ENCODE data around the gene TFG.

TFG gene

DNA sequence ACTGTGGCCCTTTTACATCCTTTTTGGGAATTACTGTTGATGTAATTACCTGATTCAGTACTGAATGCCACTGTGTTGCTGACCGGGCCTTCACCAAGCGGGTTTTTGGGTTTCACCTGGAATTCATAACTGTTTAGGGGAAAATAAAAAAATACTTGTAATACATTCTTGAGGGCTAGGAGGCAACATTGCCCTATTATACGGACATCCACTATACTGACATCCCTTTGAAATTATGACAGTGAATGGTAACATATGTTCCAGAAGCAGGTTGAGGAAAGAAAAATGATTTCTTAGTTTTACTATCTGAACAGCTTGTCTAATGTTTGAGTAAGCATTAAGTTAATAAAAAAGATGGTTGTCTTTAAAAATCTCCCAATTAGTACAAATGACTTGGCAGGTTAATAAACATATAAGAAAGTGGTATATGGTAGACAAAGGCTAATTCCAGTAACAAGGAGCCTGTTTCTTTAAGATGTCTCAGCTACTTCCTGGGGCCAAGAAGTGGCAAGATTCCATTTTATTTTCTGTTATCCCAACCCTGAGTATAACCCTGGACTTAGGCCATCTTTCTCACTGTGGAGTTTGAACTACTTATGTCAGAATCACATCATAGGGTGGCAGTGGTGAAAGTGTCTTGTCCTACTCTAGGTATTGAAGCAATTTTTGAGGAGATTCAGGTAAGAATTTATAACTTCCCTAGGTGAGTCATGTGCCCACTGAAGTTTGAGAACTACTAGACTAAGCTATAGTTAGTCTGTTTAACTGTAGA is 45.5 kb downstream of the TFG start:
- no peak for DNase-seq (ENCODE audit: low read depth, low spot score)

DNA sequence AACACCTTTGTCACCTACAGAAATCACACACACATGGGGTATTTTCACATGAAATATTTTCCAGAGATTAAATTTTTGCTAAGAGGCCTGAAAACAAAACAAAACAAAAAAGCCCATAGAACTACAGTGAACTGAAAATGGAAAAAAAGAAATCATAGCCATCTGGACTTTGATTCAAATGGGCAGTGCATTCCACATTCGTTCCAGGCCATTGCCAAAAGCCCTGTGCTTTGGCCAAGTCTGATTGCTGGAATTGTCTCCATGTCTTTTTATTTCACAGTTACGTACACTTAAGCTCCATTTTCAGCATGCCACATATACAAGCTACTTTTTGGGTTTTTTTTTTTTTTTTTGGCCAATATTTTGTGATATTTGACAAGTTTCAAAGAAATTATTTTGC is 47.1 kb downstream of the TFG start:
- no peak for DNase-seq (ENCODE audit: low read depth, low spot score)

DNA sequence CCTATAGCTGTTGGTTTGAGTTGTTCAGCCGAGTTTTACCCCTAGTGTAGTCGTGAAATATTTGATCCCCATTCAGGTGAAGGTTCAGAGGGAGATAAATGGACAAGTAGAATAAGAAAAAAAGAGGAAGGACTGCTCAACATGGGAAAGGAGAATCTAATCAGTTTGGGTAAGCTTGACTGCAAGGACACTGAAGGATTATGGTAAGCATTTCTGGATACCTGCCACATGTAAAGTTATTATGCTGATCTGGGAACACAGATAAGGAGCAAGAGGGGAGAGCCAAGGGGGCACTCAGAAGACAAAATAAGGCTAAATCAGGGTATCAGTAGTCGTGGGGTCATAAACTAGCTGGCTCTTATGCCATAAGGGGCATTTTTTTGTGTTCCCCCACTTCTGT is 49.9 kb downstream of the TFG start:
- DNase-seq (ENCODE audit: low read depth, low spot score) = no peak

DNA sequence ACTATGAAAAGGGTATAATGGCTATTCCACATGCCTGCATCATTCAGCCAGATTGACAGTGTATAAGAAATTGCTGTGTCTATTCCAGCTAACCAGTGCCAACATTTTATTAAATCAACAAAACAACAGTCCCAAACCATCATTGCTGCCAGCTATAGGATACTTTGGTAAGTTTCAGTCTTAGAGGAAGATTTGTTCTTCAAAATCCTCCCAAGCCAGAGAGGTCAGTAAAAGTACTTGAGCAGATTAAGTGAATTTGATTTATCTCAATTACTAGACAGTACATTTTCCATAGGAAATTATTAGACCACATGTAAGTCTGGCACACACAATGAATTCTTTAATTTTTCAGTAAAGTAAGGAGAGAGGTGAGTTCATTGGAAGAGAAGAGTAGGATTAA is 50.7 kb downstream of the TFG start:
- no peak for DNase-seq (ENCODE audit: low read depth, low spot score)

DNA sequence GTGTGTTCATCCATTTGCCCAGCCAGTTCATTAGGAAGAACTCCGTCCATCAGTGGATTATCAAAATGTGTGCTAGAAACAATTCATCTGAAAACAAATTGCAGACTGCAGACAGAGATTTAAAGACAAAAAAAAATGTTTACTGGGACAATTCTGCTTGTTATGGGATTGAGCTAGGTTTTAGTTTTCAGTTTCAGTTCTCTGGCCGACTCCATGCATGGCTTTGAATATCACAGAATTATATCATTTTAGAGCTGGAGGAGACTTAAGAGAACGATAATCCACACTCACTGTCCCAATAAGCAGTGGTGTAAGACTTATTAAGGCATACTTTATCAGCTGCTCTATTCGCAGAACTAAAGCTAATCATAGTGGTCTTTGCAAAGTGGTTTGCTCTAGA is 51.1 kb downstream of the TFG start:
- no peak for DNase-seq (ENCODE audit: low read depth, low spot score)

DNA sequence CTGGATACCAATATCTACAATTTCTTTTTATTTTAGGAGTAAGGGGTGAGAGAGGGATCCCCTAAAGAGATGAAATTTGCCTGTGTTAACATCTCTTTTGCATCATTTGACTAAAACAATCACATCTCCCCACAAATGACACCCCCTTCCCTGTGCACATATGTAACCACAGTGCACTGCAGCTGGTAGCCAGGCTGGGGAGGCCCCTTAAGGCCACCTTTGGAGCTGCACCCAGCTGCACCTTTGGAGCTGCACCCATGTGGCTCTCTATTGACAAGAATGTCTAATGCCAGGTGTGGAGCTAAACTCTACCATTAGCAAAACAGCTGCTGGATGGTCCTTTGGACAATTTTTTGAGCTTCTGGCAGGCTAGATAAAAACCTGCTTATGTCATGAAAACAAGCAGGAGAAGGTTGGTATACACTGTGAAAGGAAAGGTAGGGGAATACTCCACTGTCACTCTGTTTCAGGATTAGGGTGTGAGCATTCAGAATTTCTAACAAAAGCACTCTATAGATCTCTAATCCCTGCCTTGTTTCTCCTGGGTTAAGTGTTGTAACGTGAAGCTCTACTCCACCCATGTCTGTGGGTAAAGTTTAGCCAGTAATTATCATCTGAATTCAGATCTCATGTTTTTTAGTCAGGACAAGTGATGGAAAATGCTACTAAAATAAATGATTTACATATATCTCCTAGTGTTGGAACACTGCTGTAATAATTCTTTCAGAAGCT is 52.1 kb downstream of the TFG start:
- DNase-seq (ENCODE audit: low read depth, low spot score) = no peak

DNA sequence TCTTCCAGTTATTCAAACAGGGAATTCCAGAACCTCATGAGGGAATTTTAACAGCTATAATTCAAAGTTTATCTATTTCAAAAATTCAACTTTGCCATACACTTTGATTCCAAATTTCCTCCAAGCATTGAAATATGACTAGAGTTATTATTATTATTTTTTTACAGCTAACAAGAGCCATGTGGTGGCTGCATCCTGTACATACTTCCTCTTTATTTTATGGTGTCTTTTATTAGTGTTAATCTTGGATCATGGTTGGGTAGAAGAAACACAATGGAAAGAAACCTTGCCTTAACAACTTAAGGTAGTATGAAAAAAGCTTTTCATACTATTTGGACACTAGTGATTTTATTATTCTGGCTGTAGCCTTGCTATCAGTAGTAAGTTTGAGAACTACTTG is 52.7 kb downstream of the TFG start:
- DNase-seq (ENCODE audit: low read depth, low spot score) = no peak

DNA sequence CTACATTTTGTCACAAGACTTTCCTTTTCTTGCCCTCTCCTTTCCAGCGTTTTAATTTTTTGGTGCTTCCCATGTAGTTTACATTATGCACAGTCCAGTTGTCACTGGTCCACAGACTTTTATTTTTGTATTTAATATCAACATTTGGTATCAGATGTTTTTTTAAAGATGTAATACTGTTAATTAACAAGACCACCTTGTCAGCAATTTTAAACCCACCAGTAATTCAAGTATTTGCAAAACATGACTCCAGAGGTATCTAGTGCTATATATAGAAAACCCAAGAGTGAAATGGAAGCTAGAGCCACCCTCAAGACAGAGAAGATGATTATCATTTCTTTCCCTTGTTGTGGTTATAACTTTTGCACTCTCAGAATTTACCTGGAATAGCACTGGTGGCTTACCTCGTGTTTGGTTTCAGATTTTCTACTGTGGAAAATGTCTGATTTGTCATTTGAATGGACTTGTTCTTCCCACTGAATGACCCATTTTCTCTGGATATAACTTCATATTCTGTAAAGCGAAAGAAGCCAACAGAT is 56.2 kb downstream of the TFG start:
- DNase-seq (ENCODE audit: low read depth, low spot score) = no peak

DNA sequence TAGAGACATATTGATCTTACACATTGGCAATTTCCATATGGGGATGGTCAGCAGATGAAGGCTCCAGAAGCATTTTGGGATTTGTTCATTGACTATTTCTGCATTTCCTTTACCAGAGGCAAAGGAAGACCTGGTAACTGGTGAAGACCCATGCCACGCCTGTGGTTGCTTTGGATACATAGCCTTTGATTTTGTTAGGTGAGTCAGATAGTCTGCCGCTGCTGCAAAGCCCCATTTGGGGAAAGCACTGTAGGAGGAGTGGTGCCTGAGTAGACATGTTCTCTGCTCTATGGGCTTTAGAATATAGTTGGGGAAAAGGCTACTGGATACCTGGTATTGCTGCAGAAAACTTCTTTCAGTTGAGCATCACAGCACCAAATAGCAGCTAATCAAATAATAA is 56.8 kb downstream of the TFG start:
- DNase-seq (ENCODE audit: low read depth, low spot score) = no peak

DNA sequence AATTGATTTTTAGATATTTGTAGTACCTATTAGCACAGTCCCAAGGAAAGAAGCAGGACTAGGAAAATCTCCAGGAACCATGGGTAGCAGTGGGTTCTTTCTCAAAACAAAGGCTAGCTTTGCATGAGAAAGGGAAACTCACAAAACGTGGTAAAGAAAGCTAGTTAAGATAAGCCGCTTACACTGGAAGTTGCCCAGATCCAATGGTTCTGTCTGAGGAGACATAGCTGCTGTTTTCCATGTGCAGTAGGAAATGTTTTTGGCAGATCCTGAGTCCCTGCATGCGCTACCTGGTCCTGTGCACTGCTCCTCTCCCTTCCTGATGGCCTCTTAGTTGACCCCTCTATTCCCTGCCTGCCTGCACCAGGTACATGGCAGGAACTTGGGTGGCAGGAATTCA is 60.4 kb downstream of the TFG start:
- no peak for DNase-seq (ENCODE audit: low read depth, low spot score)

DNA sequence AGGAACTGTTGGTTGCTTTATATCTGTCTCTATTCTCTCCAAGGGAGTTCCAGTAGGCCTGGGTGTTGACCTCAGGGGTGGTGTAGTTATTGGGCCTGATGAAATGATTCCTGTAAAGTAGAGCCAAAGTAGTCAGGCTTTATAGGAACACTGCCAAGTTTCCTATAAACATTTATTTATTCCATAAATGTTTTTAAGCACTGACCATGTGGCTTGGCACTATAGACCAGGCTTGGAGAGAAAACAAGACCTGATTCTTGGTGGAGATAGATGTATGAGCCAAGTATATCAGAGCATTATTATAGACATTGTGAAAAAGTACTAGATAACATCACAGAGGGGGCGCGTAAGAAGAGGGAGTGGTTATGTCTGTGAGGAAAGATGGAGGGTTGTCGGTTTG is 65.9 kb downstream of the TFG start:
- no peak for DNase-seq (ENCODE audit: low read depth, low spot score)

DNA sequence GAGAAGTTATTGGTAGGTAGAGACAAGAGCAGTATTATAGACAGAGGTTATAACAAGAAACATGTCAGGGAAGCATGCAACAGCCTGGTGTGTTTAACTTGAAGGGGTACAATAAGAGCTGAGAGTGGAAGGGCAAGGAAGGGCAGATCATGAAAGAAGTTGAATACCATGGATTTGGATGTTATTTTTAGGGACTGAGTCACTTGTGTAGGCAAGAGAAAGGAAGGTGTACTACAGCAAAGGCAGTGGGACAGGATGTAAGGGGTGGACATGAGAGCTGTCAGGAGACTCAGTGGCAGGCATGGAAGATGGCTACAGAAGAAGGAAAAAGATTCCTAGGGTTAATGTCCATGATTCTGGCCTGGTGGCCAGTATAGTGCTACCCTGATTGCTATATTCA is 66.4 kb downstream of the TFG start:
- DNase-seq (ENCODE audit: low read depth, low spot score) = no peak

DNA sequence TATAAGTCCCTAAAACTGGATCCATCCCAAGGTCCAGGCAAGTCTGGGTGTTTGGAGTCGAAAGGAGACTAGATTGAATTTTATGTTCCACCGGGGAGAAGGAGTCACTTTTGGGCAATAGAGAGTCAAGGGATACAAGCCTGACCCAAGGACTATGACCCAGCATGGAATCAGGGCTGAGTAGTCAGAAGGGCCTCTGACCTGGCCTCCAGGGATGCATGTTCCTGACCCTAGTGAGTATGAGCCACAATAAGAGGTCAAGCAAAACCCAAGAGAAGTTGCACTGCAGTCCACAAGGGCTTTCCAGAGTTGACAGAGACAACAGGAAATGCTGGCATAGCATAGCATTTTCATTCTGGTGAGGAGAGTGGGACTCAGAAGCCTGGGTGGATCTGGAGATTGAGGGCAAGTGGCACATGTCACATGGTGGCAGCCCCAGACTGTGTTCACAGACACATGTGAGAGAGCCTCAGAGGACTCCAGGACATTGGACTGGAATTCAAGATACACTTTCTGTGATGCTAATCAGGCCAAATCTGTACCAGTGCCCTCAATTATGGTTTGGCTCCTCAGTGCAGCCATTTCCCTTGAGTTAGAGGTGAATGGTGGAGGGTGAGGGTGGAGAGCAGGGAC is 66.9 kb downstream of the TFG start:
- DNase-seq (ENCODE audit: low read depth, low spot score) = no peak

DNA sequence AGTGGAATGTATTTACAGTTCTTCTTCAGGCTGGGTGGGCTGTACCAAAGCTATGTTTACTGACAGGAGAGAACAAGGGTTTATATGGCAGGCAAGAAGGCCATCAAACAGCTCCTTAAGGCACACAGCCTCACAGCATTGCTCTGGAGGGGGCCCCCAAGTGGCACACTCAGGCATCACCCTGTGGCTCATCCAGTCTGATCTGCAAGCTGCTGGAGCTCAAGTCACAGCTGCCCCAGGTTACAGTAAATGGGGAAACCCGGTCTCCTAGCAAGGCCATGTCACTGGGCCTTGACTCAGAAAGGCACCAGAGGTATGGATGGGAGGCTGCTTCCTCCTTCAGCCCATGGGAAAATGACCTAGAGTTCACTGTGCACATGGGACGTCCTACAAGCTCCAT is 67.5 kb downstream of the TFG start:
- DNase-seq (ENCODE audit: low read depth, low spot score) = no peak

DNA sequence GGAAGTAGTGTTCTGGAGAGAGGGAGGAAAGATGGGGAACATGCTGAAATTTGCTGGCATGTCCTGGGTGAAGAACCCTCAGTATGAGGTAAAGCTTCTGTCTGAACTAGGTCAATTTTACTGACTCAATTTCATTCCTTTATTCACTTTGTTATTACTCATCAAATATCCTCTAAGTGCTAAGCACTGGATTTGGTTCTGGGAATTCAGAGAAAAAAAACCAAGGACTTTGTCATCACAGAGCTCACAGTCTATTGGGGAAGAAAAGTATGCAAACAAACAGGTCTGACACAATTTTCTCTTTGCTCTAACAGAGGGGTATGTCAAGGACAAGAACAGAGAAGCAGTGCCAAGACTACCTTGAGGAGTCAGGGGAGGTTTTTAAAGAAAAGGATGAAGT is 68.0 kb downstream of the TFG start:
- DNase-seq (ENCODE audit: low read depth, low spot score) = no peak

DNA sequence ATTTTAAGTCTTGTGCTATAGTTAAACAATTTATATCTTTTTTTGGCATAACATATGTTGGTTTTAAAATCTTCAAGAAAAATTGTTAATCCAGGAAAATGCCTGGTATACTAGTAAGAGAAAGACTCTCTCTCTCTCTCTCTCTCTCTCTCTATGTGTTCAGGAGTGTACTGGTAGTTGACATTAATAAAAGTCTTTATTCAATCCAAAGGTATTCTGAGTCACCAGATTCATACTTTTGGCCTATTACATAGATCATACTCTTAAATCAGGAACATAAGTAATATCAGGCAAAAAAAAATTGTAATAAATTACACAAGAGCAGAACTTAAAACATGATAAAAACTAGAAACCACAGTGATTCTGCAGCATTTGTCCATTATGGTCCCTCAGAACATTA is 70.2 kb downstream of the TFG start:
- no peak for DNase-seq (ENCODE audit: low read depth, low spot score)

DNA sequence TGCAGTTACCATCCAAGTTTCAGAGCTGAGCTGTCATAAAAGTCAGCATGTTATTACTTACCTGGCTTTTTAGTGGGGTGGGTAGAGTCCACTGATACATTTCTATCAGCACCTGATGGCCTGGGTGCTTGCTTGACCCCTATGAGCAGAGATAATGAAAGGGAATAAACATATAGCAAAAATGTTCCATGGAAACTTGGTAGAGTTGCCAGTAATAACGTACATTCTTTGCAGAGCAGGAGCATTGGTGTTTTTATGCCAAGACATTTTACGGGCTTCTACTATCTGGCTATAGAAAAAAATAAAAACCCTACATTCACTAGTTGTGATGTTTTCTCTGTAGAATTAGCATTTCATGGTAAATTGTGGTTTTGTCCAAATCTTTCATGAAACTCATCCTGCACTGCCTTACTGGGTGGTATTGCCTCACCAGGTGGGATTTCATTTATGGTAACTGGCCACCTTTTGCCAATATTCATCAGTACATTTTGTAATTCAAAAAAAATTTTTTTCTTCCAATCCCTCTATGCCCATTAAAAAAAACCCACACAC is 70.9 kb downstream of the TFG start:
- DNase-seq (ENCODE audit: low read depth, low spot score) = no peak

DNA sequence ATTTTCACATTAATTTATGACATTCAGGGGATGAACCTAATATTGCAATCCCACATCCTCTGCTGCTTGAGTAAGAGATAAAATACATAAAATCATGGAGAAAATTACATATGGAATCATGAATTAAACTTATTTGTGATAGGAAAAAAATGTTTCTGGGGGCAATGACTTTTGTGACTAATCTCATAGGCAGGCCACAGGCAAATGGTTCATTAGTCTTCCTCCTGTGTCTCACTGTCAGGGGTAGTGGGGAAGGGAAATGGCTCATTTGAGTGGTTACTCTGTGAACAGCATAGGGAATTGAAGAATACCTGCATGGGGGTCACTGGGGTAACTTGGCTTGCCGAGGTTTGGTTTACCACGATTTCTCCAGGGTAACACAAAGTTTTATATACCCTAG is 72.0 kb downstream of the TFG start:
- DNase-seq (ENCODE audit: low read depth, low spot score) = no peak

DNA sequence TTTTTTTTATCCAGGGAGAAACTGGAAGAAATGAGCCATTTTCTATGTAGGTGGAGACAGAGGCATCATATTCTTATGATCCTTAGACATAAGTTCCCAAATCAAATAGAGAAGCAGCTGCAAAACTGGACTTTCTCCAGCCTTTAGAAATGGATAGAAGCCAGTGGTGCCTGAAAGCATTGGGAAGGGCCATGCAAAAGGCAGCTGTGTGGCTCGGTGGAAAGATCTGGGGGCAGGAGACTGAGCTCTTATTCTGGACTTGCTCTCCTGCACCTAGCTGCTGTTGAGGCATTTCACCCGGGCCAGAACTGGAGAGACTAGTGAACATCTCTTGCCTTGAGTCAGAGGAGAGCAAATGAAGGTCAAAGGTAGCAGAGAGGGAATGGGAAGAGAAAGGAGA is 73.1 kb downstream of the TFG start:
- no peak for DNase-seq (ENCODE audit: low read depth, low spot score)

DNA sequence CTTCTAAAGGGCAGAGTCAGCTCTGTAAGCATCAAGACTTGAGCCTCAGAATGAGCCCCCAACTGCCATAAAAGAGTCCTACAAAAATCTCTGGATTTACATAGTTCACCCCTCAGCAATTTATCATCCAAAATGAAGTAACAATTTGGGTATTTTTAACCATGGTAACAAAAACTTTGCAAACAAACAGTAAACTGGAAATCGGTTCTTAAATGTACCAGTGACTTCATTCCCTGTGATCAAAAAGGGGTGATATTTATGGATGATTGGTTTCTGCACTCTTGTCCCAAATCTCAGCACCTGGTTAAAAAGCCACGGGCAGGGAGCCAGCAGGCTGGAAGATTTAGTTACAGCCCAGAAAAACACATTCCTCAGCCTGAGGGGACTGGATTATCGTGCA is 73.6 kb downstream of the TFG start:
- no peak for DNase-seq (ENCODE audit: low read depth, low spot score)

DNA sequence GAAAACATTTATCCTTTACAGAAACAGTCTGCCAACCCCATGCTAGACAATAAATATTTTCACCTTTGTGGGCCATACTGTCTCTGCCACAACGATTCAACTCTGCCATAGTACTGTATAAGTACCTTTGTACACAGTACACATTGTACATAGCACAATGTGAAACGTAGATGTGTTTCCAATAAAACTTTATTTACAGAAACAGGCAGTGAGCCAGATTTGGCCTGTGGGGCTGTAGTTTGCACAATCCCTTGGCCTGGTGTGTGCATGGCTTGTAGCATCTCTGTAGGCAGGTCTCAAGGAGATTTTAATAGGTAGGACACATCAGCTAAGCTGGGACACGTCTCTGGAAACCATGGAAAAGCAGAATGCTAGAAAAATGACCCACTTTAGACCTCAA is 74.3 kb downstream of the TFG start:
- no peak for DNase-seq (ENCODE audit: low read depth, low spot score)

DNA sequence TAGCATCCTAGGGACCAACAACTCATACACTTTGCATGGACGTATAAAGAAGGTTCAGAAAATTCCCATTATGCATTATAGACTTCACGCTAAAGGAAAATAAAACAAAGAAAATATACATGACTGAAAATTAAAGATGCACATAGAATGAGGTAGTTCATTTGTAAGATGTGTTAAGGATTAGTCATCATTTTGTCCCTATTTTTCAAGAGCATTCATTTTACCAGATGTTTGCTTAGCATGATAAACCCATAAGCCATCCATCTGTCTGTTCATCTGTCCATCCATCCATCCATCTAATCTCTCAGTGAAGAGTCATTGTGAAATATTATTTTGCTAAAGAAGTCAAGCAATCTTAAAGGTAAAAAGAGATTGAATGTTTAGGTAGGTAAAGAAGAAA is 80.3 kb downstream of the TFG start:
- DNase-seq (ENCODE audit: low read depth, low spot score) = no peak

DNA sequence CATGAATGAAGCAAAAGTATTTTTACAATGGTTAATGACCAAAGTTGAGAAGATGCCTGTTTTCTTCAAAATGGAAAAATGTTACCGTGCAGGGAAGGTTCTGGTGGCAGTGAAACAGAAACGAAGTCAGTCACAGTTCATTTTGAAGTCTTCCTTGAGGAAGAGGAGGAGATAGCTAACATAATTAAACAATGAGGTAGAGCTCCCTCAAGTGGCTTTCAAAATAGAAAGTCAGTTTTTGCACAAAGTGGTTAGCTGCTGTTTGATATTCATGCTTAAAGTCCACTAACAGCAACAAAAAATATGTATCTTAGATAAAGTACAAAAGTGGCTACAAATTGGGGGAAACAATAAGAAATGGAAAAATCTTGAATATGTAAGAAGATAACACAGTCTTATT is 87.3 kb downstream of the TFG start:
- no peak for DNase-seq (ENCODE audit: low read depth, low spot score)
